CD4-positive, alpha-beta memory T cell (primary cell): ENCODE data around the gene RPRD2. TPM values are rescaled to one million over a fixed set of nuclear protein-coding genes. Genes with fewer than 3 reads are reported as not detected.

Experiments
- CTCF ChIA-PET: fragments of 350-600 bp; sonication (Branson Sonifier 250); formaldehyde crosslinking; loops from one replicate; lab custom pipeline; 2021; ENCODE audit warnings: inconsistent platforms; ENCODE audit not compliant: partially characterized antibody; lab: Charles Lee
- POLR2A ChIA-PET: fragments of 350-600 bp; sonication (Branson Sonifier 250); formaldehyde crosslinking; loops from one replicate; lab custom pipeline; 2021; ENCODE audit not compliant: partially characterized antibody; lab: Charles Lee
- DNase-seq, 5 donors: peaks; one replicate each; pipeline versions ENCODE4 v3.0.0 to v3.0.0-alpha.2; 2020 to 2022; ENCODE audit warnings: mixed read lengths in 1 of 5
- H3K27ac ChIP-seq: one replicate; pipeline ENCODE4 v1.7.0; 2013; ENCODE audit warnings: low read depth, low read length
- H3K27me3 ChIP-seq: 2 replicates; pipeline ENCODE4 v1.7.0; 2013; ENCODE audit warnings: mild to moderate bottlenecking, low read length, moderate library complexity; ENCODE audit not compliant: insufficient read depth
- H3K36me3 ChIP-seq: 2 replicates; pipeline ENCODE4 v1.7.0; 2013; ENCODE audit warnings: mild to moderate bottlenecking, low read length, moderate library complexity; ENCODE audit not compliant: insufficient read depth
- H3K4me1 ChIP-seq: 2 replicates; pipeline ENCODE4 v1.7.0; 2013; ENCODE audit warnings: mild to moderate bottlenecking, low read length, moderate library complexity; ENCODE audit not compliant: insufficient read depth
- H3K4me3 ChIP-seq, 2 donors: one replicate each; pipeline ENCODE4 v1.7.0; 2013; ENCODE audit warnings: low read length in 2 of 2, mild to moderate bottlenecking in 1 of 2
- H3K9me3 ChIP-seq, 2 donors: one replicate each; pipeline ENCODE4 v1.7.0; 2013; ENCODE audit warnings: low read length in 2 of 2, control low read depth in 1 of 2; ENCODE audit not compliant: control insufficient read depth in 1 of 2
- H3K27ac Mint-ChIP-seq, 7 donors: one replicate each; pipeline ENCODE4 v1.8.0; 2020 to 2021; ENCODE audit warnings: mixed read lengths in 7 of 7, mild to moderate bottlenecking in 6 of 7, inconsistent platforms in 3 of 7, moderate library complexity in 3 of 7
- H3K27me3 Mint-ChIP-seq, 2 donors: one replicate each; pipeline ENCODE4 v1.8.0; 2020 to 2021; ENCODE audit warnings: mixed read lengths in 2 of 2
- H3K36me3 Mint-ChIP-seq, 2 donors: one replicate each; pipeline ENCODE4 v1.8.0; 2020 to 2021; ENCODE audit warnings: mixed read lengths in 2 of 2, inconsistent platforms in 1 of 2, mild to moderate bottlenecking in 1 of 2
- H3K4me1 Mint-ChIP-seq, 4 donors: one replicate each; pipeline ENCODE4 v1.8.0; 2020 to 2021; ENCODE audit warnings: mixed read lengths in 4 of 4, mild to moderate bottlenecking in 1 of 4
- H3K4me3 Mint-ChIP-seq, 8 donors: one replicate each; pipeline ENCODE4 v1.8.0; 2020 to 2021; ENCODE audit warnings: mixed read lengths in 8 of 8, mild to moderate bottlenecking in 7 of 8, moderate library complexity in 6 of 8, inconsistent platforms in 3 of 8
- H3K9me3 Mint-ChIP-seq, 8 donors: one replicate each; pipeline ENCODE4 v1.8.0; 2020 to 2021; ENCODE audit warnings: mixed read lengths in 8 of 8, mild to moderate bottlenecking in 5 of 8, inconsistent platforms in 3 of 8, moderate library complexity in 1 of 8
- intact Hi-C: fragments of 100-400 bp; cut with micrococcal nuclease; formaldehyde crosslinking; loops from one replicate; pipeline ENCODE4 v1.15.1; 2023
- polyA plus RNA-seq, 2 donors: library from polyadenylated mRNA; unstranded; fragments of 300-500 nt; fragmentation: Illumina TruSeq; gene quantifications; one replicate each; pipeline ENCODE4 v1.2.3, GENCODE V29; 2021
- total RNA-seq, 2 experiments: library from RNA; stranded (reverse); gene quantifications; one replicate each; pipeline ENCODE4 v1.2.3, GENCODE V29; 2021

RPRD2 gene
- total and polyA plus RNA-seq, 4 experiments from 2014 or later: 10.1 to 61.0 (median 48.6) TPM

GRCh38 chr1:150405660-150406059, 41.7 kb downstream of the RPRD2 start:
- Histone ChIP-seq H3K9me3 (no peaks in the 10 kb centered on the region), H3K36me3 (no peaks in the 10 kb centered on the region), H3K27ac (no peak overlapping the region), H3K27me3 (no peaks in the 10 kb centered on the region), H3K4me1 (peaks cover 28% of the 10 kb centered on the region), H3K4me3 (no peak overlapping the region)
- ChIA-PET POLR2A (no interaction called here), CTCF (no interaction called here)
- Mint-ChIP-seq H3K27me3 (no peaks in the 10 kb centered on the region), H3K27ac (peak overlapping the region in 6 of 7 donors; percentile 1 to 81 (median 37)), H3K9me3 (peaks cover 0 to 2% (median 0%) of the 10 kb centered on the region in 8 donors), H3K4me1 (peaks cover 34 to 70% (median 55%) of the 10 kb centered on the region in 4 donors), H3K36me3 (peaks cover 6 to 12% of the 10 kb centered on the region in 2 donors), H3K4me3 (peak overlapping the region in 2 of 8 donors; percentile 19 to 35)
- DNase-seq: no peak
- intact Hi-C loops: no loop called here

GRCh38 chr1:150406483-150406882, 42.5 kb downstream of the RPRD2 start:
- intact Hi-C loops: no loop called here
- Histone ChIP-seq H3K4me3 (no peak overlapping the region), H3K27ac (no peak overlapping the region), H3K4me1 (peaks cover 28% of the 10 kb centered on the region), H3K36me3 (no peaks in the 10 kb centered on the region), H3K27me3 (no peaks in the 10 kb centered on the region), H3K9me3 (no peaks in the 10 kb centered on the region)
- H3K4me3 Mint-ChIP-seq: no peak overlapping the region
- no peak for DNase-seq
- peaks cover 0 to 2% (median 0%) of the 10 kb centered on the region in 8 donors for H3K9me3 Mint-ChIP-seq
- ChIA-PET POLR2A (no interaction called here), CTCF (no interaction called here)
- H3K36me3 Mint-ChIP-seq: peaks cover 6 to 12% of the 10 kb centered on the region in 2 donors
- no peak overlapping the region for H3K27ac Mint-ChIP-seq
- H3K4me1 Mint-ChIP-seq: peaks cover 36 to 73% (median 57%) of the 10 kb centered on the region in 4 donors
- H3K27me3 Mint-ChIP-seq: no peaks in the 10 kb centered on the region

GRCh38 chr1:150407330-150407729, 43.4 kb downstream of the RPRD2 start:
- Histone ChIP-seq H3K27ac (no peak overlapping the region), H3K4me1 (peaks cover 28% of the 10 kb centered on the region), H3K36me3 (no peaks in the 10 kb centered on the region), H3K27me3 (no peaks in the 10 kb centered on the region), H3K4me3 (no peak overlapping the region), H3K9me3 (no peaks in the 10 kb centered on the region)
- H3K27me3 Mint-ChIP-seq: no peaks in the 10 kb centered on the region
- DNase-seq: no peak
- H3K4me1 Mint-ChIP-seq: peaks cover 38 to 75% (median 59%) of the 10 kb centered on the region in 4 donors
- ChIA-PET POLR2A (no interaction called here), CTCF (no interaction called here)
- H3K36me3 Mint-ChIP-seq: peaks cover 6 to 12% of the 10 kb centered on the region in 2 donors
- peaks cover 0 to 2% (median 0%) of the 10 kb centered on the region in 8 donors for H3K9me3 Mint-ChIP-seq
- H3K4me3 Mint-ChIP-seq: no peak overlapping the region
- intact Hi-C loops: no loop called here
- no peak overlapping the region for H3K27ac Mint-ChIP-seq

- Mint-ChIP-seq H3K4me3 (no peak overlapping the region), H3K36me3 (peaks cover 2 to 4% of the 10 kb centered on the region in 2 donors)
- intact Hi-C loops: no loop called here
These were observed 44.9 kb downstream of the RPRD2 start for GRCh38 chr1:150408800-150409199.

GRCh38 chr1:150409504-150410362, 45.8 kb downstream of the RPRD2 start:
- Mint-ChIP-seq H3K27me3 (no peaks in the 10 kb centered on the region), H3K27ac (peak overlapping the region in 1 of 7 donors; percentile 22), H3K9me3 (peaks cover 0 to 2% (median 0%) of the 10 kb centered on the region in 8 donors), H3K4me3 (no peak overlapping the region), H3K4me1 (peaks cover 40 to 78% (median 62%) of the 10 kb centered on the region in 4 donors), H3K36me3 (peaks cover 4% of the 10 kb centered on the region in 2 donors)
- CTCF ChIA-PET: no interaction called here
- H3K4me1 ChIP-seq: peaks cover 25% of the 10 kb centered on the region
- H3K27me3 ChIP-seq: no peaks in the 10 kb centered on the region
- no peak overlapping the region for H3K27ac ChIP-seq
- intact Hi-C loops: no loop called here
- H3K36me3 ChIP-seq: no peaks in the 10 kb centered on the region
- H3K4me3 ChIP-seq: no peak overlapping the region
- POLR2A ChIA-PET: no interaction called here
- H3K9me3 ChIP-seq: no peaks in the 10 kb centered on the region
- no peak for DNase-seq

More at GRCh38 chr1:150408800-150409199, 44.9 kb downstream of the RPRD2 start:
- H3K4me3 ChIP-seq: no peak overlapping the region
- peaks cover 26% of the 10 kb centered on the region for H3K4me1 ChIP-seq
- peaks cover 34 to 74% (median 57%) of the 10 kb centered on the region in 4 donors for H3K4me1 Mint-ChIP-seq
- no peak overlapping the region for H3K27ac ChIP-seq
- no peaks in the 10 kb centered on the region for H3K9me3 ChIP-seq
- CTCF ChIA-PET: no interaction called here
- peaks cover 0 to 2% (median 0%) of the 10 kb centered on the region in 8 donors for H3K9me3 Mint-ChIP-seq
- DNase-seq: no peak
- no peaks in the 10 kb centered on the region for H3K36me3 ChIP-seq
- H3K27ac Mint-ChIP-seq: peak overlapping the region in 3 of 7 donors; percentile 13 to 82 (median 16)
- POLR2A ChIA-PET: no interaction called here
- no peaks in the 10 kb centered on the region for H3K27me3 Mint-ChIP-seq
- H3K27me3 ChIP-seq: no peaks in the 10 kb centered on the region

- Mint-ChIP-seq H3K9me3 (peaks cover 0 to 2% (median 0%) of the 10 kb centered on the region in 8 donors), H3K4me1 (peaks cover 35 to 74% (median 61%) of the 10 kb centered on the region in 4 donors), H3K4me3 (no peak overlapping the region), H3K27ac (peak overlapping the region in 2 of 7 donors; percentile 22 to 37), H3K36me3 (peaks cover 4% of the 10 kb centered on the region in 2 donors), H3K27me3 (no peaks in the 10 kb centered on the region)
- intact Hi-C loops: no loop called here
- no peak overlapping the region for H3K27ac ChIP-seq
- H3K27me3 ChIP-seq: no peaks in the 10 kb centered on the region
- POLR2A ChIA-PET: no interaction called here
- no peak for DNase-seq
- peaks cover 22% of the 10 kb centered on the region for H3K4me1 ChIP-seq
- H3K4me3 ChIP-seq: no peak overlapping the region
- CTCF ChIA-PET: no interaction called here
- H3K9me3 ChIP-seq: no peaks in the 10 kb centered on the region
- H3K36me3 ChIP-seq: no peaks in the 10 kb centered on the region
These were observed 46.7 kb downstream of the RPRD2 start for GRCh38 chr1:150410582-150411101.

- Mint-ChIP-seq H3K27ac (peak overlapping the region in 4 of 7 donors; percentile 18 to 75 (median 48)), H3K9me3 (peaks cover 0 to 3% (median 0%) of the 10 kb centered on the region in 8 donors), H3K27me3 (no peaks in the 10 kb centered on the region), H3K36me3 (peaks cover 13 to 26% of the 10 kb centered on the region in 2 donors), H3K4me1 (peaks cover 28 to 67% (median 50%) of the 10 kb centered on the region in 4 donors), H3K4me3 (no peak overlapping the region)
- Histone ChIP-seq H3K27me3 (no peaks in the 10 kb centered on the region), H3K36me3 (peaks cover 6% of the 10 kb centered on the region), H3K27ac (no peak overlapping the region), H3K9me3 (no peaks in the 10 kb centered on the region), H3K4me1 (peaks cover 13% of the 10 kb centered on the region), H3K4me3 (no peak overlapping the region)
- POLR2A ChIA-PET: no interaction called here
- no peak for DNase-seq
- intact Hi-C loops: no loop called here
- CTCF ChIA-PET: no interaction called here
These were observed 50.6 kb downstream of the RPRD2 start for GRCh38 chr1:150414592-150414991.
